Thyroid gland (tissue), 4 donors: Measurements from ENCODE around the gene RAB39B.

Experiments used
- POLR2A ChIP-seq, 2 donors: fragments of 450-650 bp; IDR thresholded peaks; one replicate each; pipeline ENCODE4 v1.6.1; 2017; ENCODE audit warnings: antibody characterized with exemption in 2 of 2, mild to moderate bottlenecking in 2 of 2, moderate library complexity in 1 of 2
- TF ChIP-seq, protein P1 (sequence below), 6 experiments: fragments of 200-600 bp in 3 of 6; fragments of 450-650 bp in 3 of 6; sonication (generic) in 3 of 6; IDR thresholded peaks; one replicate each; pipeline ENCODE4 v1.5.1; 2016 to 2019; ENCODE audit warnings: antibody characterized with exemption in 6 of 6, mild to moderate bottlenecking in 2 of 6, inconsistent platforms in 1 of 6, moderate library complexity in 1 of 6

DNA sequence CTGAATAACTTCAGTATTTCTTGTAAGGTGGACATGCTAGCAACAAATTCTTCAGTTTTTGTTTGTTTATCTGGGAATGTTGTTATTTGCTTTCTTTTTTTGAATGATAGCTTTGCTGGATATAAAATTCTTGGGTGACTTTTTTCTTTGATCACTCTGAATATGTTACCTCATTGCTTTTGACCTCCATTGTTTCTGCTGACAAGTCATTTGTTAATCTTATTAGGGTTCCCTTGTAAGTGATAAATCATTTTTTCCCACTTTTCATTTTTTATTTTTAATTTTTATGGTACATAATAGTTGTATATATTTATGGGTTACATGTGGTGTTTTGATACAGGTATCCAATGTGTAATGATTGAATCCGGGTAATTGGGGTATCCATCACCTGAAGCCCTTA, 6.7 kb upstream of the RAB39B start:
- TF ChIP-seq, protein P1, sequence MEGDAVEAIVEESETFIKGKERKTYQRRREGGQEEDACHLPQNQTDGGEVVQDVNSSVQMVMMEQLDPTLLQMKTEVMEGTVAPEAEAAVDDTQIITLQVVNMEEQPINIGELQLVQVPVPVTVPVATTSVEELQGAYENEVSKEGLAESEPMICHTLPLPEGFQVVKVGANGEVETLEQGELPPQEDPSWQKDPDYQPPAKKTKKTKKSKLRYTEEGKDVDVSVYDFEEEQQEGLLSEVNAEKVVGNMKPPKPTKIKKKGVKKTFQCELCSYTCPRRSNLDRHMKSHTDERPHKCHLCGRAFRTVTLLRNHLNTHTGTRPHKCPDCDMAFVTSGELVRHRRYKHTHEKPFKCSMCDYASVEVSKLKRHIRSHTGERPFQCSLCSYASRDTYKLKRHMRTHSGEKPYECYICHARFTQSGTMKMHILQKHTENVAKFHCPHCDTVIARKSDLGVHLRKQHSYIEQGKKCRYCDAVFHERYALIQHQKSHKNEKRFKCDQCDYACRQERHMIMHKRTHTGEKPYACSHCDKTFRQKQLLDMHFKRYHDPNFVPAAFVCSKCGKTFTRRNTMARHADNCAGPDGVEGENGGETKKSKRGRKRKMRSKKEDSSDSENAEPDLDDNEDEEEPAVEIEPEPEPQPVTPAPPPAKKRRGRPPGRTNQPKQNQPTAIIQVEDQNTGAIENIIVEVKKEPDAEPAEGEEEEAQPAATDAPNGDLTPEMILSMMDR (IDR thresholded peaks at IDR 0.05) = no peak
- TF ChIP-seq POLR2A (IDR thresholded peaks at IDR 0.05) = no peak
